ENCODE measurements around the gene TBC1D22B. TPM values are rescaled to one million over a fixed set of nuclear protein-coding genes. Genes with fewer than 3 reads are reported as not detected.

Gene TBC1D22B
- total RNA-seq, 5 donors from 2014 or later (not counting 1 experiment from before 2014, with no cell fraction given) = 9.5 to 12.6 (median 10.7) TPM

DNA sequence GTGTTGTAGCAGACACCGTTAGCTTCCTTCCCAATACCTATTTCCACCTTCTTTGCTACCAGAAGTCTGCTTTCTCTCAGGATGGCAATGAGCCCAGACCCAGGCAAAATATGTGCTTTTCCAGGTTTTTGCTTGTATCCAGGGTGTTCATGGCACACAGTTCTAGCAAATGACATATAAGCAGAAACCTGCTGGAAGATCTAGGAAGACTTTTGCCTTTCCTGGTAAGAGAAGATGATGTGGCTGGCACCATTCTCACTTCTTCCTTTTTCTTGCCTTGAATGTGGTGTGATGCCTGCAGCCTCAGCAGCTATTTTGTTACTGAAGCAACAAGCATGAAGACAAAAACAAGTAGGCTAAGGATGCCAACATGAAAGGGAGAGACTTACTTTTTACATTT lies 19.2 kb upstream of the TBC1D22B start:
- no peak for ATAC-seq (replicated peaks in 1 of 4)
- H3K4me1 Mint-ChIP-seq = peaks cover 10 to 12% (median 12%) of the 10 kb centered on the region in 3 donors
- no peak for DNase-seq
- no peaks in the 10 kb centered on the region for H3K36me3 Mint-ChIP-seq
- no CpG with 5 or more reads among the region's 1 CpG for WGBS (ENCODE audit: insufficient coverage)
- no peak overlapping the region for H3K27ac Mint-ChIP-seq
- Histone ChIP-seq H3K4me1 (ENCODE audit: control insufficient read depth in 1 of 2, extremely low read depth in 1 of 2, insufficient read depth in 2 of 2, low read length in 2 of 2) (peaks cover 0 to 9% of the 10 kb centered on the region in 2 experiments), H3K27me3 (replicated peaks in 1 of 2; ENCODE audit: control insufficient read depth in 2 of 2, extremely low read depth in 1 of 2, insufficient read depth in 2 of 2, low read length in 1 of 2) (no peaks in the 10 kb centered on the region), H3K36me3 (ENCODE audit: control insufficient read depth in 2 of 2, extremely low read depth in 1 of 2, insufficient read depth in 1 of 2, low read length in 1 of 2) (no peaks in the 10 kb centered on the region), H3K9me3 (no peaks in the 10 kb centered on the region), H3K4me3 (ENCODE audit: control insufficient read depth in 1 of 2, extremely low read depth in 1 of 2, low read length in 1 of 2) (no peak overlapping the region), H3K27ac (ENCODE audit: low read length) (no peak overlapping the region)
- ChIA-PET CTCF (no interaction called here), POLR2A (interaction anchor here in 1 of 2 donors (0.6 kb wide), 1 partner anchor 633 kb away, joined by 4 read pairs; no protein-coding TSS in a partner anchor)
- H3K9me3 Mint-ChIP-seq = no peaks in the 10 kb centered on the region
- H3K4me3 Mint-ChIP-seq = no peak overlapping the region
- H3K27me3 Mint-ChIP-seq = peaks cover 0 to under 1% of the 10 kb centered on the region in 2 donors

DNA sequence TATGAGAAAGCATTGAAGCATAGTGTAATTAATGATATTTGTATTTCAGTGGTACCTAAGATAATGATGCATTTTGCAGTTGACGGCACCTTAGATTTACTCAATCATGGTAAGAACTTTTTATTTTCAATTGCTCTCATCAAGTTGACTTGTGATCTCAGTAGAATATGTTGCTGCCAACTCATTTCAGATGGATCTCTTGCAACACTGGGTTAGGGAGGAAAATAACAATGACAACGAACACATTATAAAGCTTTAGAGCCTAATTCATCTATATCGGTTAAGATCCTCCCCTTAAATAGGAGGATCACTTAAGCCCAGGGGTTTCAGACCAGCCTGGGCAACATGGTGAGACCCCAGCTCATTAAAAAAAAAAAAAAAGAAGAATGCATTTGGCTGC lies 18.0 kb upstream of the TBC1D22B start:
- DNase-seq = no peak
- H3K27me3 Mint-ChIP-seq = peaks cover 0 to 2% of the 10 kb centered on the region in 2 donors
- H3K4me1 Mint-ChIP-seq = peaks cover 10 to 12% (median 12%) of the 10 kb centered on the region in 3 donors
- no peak overlapping the region for H3K4me3 ChIP-seq (ENCODE audit: control insufficient read depth in 1 of 2, extremely low read depth in 1 of 2, low read length in 1 of 2)
- no peaks in the 10 kb centered on the region for H3K36me3 Mint-ChIP-seq
- H3K9me3 ChIP-seq = no peaks in the 10 kb centered on the region
- no CpG with 5 or more reads among the region's 3 CpGs for WGBS (ENCODE audit: insufficient coverage)
- ChIA-PET CTCF (interaction anchor here in 1 of 2 donors (0.6 kb wide), 2 partner anchors 326 to 817 kb away, joined by 3 read pairs; no protein-coding TSS in a partner anchor), POLR2A (interaction anchor here in 1 of 2 donors (0.6 kb wide), 2 partner anchors 569 to 1301 kb away, joined by 4 to 6 read pairs; no protein-coding TSS in a partner anchor)
- peaks cover 0 to 9% of the 10 kb centered on the region in 2 experiments for H3K4me1 ChIP-seq (ENCODE audit: control insufficient read depth in 1 of 2, extremely low read depth in 1 of 2, insufficient read depth in 2 of 2, low read length in 2 of 2)
- no peak for ATAC-seq (replicated peaks in 1 of 4)
- no peak overlapping the region for H3K4me3 Mint-ChIP-seq
- no peaks in the 10 kb centered on the region for H3K9me3 Mint-ChIP-seq
- peak overlapping the region; percentile 53 to 75 for H3K27ac Mint-ChIP-seq
- H3K36me3 ChIP-seq (ENCODE audit: control insufficient read depth in 2 of 2, extremely low read depth in 1 of 2, insufficient read depth in 1 of 2, low read length in 1 of 2) = no peaks in the 10 kb centered on the region
- H3K27me3 ChIP-seq (replicated peaks in 1 of 2; ENCODE audit: control insufficient read depth in 2 of 2, extremely low read depth in 1 of 2, insufficient read depth in 2 of 2, low read length in 1 of 2) = no peaks in the 10 kb centered on the region
- no peak overlapping the region for H3K27ac ChIP-seq (ENCODE audit: low read length)

DNA sequence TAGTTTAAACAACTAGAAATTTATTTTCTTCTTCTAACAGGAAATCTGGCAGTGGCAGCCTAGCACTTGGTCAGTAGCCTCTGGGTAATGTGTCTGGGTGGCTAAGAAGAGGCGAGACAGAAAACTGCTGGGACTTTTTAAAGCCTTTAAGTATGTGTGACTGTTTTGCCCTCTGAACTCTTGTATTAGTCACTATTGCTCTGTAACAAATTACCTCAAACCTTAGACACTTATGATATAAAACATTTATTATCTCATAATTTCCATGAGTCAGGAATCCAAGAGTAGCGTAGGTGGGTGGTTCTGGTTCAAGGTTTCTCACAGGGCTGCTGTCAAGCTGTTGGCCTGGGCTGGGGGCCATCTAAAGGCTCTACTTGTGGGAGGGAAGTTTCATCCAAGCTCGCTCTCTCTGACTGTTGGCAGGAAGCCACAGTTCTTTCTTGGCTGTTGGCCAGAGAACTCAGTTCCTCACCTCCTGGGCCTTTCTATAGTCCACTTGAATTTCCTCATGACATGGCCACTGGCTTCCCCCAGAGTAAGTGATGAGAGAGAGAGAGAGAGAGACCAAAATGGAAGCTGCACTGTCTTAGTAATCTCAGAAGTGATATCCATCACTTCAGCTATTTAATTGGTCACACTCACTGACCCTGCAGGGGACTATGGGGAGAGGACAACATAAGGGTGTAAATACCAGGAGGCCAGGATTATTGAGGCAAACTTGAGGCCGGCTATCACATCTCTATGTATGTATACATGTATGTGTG lies 17.4 kb upstream of the TBC1D22B start:
- H3K36me3 Mint-ChIP-seq = no peaks in the 10 kb centered on the region
- DNase-seq (peak in 34 of 35 experiments; percentile 13 to 66 (median 40)), ATAC-seq (replicated peaks in 1 of 4) (peak; percentile 50 to 84 (median 69))
- no peak overlapping the region for H3K4me3 ChIP-seq (ENCODE audit: control insufficient read depth in 1 of 2, extremely low read depth in 1 of 2, low read length in 1 of 2)
- H3K4me1 Mint-ChIP-seq = peaks cover 10 to 12% (median 12%) of the 10 kb centered on the region in 3 donors
- H3K4me1 ChIP-seq (ENCODE audit: control insufficient read depth in 1 of 2, extremely low read depth in 1 of 2, insufficient read depth in 2 of 2, low read length in 2 of 2) = peaks cover 0 to 9% of the 10 kb centered on the region in 2 experiments
- ChIA-PET CTCF (interaction anchor here in 1 of 2 donors (0.6 kb wide), 2 partner anchors 325 to 817 kb away, joined by 3 read pairs; no protein-coding TSS in a partner anchor), POLR2A (interaction anchor here in 1 of 2 donors (0.6 kb wide), 2 partner anchors 570 to 1301 kb away, joined by 4 to 6 read pairs; no protein-coding TSS in a partner anchor)
- H3K9me3 ChIP-seq = no peaks in the 10 kb centered on the region
- peak overlapping the region; percentile 20 for H3K27ac ChIP-seq (ENCODE audit: low read length)
- no peaks in the 10 kb centered on the region for H3K9me3 Mint-ChIP-seq
- no peaks in the 10 kb centered on the region for H3K27me3 ChIP-seq (replicated peaks in 1 of 2; ENCODE audit: control insufficient read depth in 2 of 2, extremely low read depth in 1 of 2, insufficient read depth in 2 of 2, low read length in 1 of 2)
- no peak overlapping the region for H3K4me3 Mint-ChIP-seq
- H3K27ac Mint-ChIP-seq = peak overlapping the region; percentile 53 to 75
- H3K27me3 Mint-ChIP-seq = peaks cover 0 to 2% of the 10 kb centered on the region in 2 donors
- no CpG with 5 or more reads among the region's 4 CpGs for WGBS (ENCODE audit: insufficient coverage)
- H3K36me3 ChIP-seq (ENCODE audit: control insufficient read depth in 2 of 2, extremely low read depth in 1 of 2, insufficient read depth in 1 of 2, low read length in 1 of 2) = no peaks in the 10 kb centered on the region

DNA sequence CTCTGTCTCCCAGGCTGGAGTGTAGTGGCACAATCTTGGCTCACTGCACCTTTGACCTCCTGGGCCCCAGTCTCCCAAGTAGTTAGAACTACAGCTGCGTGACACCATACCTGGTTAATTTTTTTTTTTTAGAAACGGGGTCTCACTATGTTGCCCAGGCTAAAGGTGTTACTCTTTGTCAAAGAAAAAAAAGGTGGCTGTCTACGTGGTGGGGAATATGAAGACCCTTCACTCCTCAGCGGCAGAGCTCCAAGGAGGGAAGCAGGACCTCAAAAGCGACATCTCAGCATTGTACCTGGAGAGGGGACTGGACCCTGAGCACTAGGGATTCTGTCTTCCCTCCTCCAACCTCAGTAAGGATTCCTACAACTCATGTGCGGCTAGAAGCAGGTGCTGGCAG lies 16.4 kb upstream of the TBC1D22B start:
- H3K36me3 Mint-ChIP-seq = no peaks in the 10 kb centered on the region
- ChIA-PET POLR2A (interaction anchor here in 1 of 2 donors (0.7 kb wide), 1 partner anchor 1486 kb away, joined by 3 read pairs; no protein-coding TSS in a partner anchor), CTCF (no interaction called here)
- ATAC-seq (replicated peaks in 1 of 4) = no peak
- Histone ChIP-seq H3K27ac (ENCODE audit: low read length) (no peak overlapping the region), H3K4me1 (ENCODE audit: control insufficient read depth in 1 of 2, extremely low read depth in 1 of 2, insufficient read depth in 2 of 2, low read length in 2 of 2) (peaks cover 0 to 9% of the 10 kb centered on the region in 2 experiments), H3K27me3 (replicated peaks in 1 of 2; ENCODE audit: control insufficient read depth in 2 of 2, extremely low read depth in 1 of 2, insufficient read depth in 2 of 2, low read length in 1 of 2) (no peaks in the 10 kb centered on the region), H3K36me3 (ENCODE audit: control insufficient read depth in 2 of 2, extremely low read depth in 1 of 2, insufficient read depth in 1 of 2, low read length in 1 of 2) (no peaks in the 10 kb centered on the region), H3K9me3 (no peaks in the 10 kb centered on the region), H3K4me3 (ENCODE audit: control insufficient read depth in 1 of 2, extremely low read depth in 1 of 2, low read length in 1 of 2) (no peak overlapping the region)
- 87% methylated on average over 4 of the region's 6 CpGs for WGBS (ENCODE audit: insufficient coverage)
- H3K4me3 Mint-ChIP-seq = no peak overlapping the region
- peaks cover 10 to 12% (median 12%) of the 10 kb centered on the region in 3 donors for H3K4me1 Mint-ChIP-seq
- DNase-seq = no peak
- H3K27ac Mint-ChIP-seq = no peak overlapping the region
- H3K27me3 Mint-ChIP-seq = peaks cover 0 to 4% of the 10 kb centered on the region in 2 donors
- no peaks in the 10 kb centered on the region for H3K9me3 Mint-ChIP-seq

DNA sequence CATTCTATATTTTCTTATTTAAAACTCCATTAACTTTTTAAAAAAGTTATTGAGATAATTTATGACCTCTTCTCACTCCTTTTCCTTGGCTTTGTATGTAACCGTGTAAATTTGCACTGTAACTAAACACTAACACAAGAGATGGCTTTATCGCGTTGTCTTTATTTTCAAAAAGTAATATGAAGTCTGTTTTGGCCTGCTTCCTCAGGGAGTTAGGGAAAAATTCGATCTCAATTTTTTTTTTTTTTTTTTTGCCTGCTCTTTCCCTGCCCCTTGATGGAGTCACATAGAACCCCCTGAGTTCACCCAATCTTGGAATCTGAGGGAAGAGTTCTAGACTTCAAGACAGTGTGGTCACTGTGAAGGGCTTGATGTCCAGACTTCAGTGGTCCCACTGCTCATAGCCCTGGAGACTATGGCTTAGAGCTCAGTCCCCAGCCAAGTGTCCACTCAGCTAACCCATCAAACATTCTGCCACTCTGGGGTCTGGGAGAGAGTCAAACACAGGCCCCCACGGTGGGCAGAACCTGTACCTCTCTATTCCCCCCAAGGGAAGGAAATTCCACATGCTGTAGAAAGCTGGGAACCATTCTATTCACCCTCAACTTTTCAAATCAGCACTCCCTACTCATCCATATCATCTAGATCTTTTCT lies 15.7 kb upstream of the TBC1D22B start:
- ChIA-PET CTCF (no interaction called here), POLR2A (interaction anchor here in 1 of 2 donors (0.5 to 0.7 kb wide), 2 partner anchors 60 to 1487 kb away, joined by 3 to 5 read pairs; no protein-coding TSS in a partner anchor)
- Mint-ChIP-seq H3K4me1 (peaks cover 10 to 12% (median 12%) of the 10 kb centered on the region in 3 donors), H3K36me3 (no peaks in the 10 kb centered on the region), H3K4me3 (no peak overlapping the region), H3K27ac (no peak overlapping the region), H3K27me3 (peaks cover 0 to 8% of the 10 kb centered on the region in 2 donors), H3K9me3 (no peaks in the 10 kb centered on the region)
- H3K36me3 ChIP-seq (ENCODE audit: control insufficient read depth in 2 of 2, extremely low read depth in 1 of 2, insufficient read depth in 1 of 2, low read length in 1 of 2) = no peaks in the 10 kb centered on the region
- H3K4me3 ChIP-seq (ENCODE audit: control insufficient read depth in 1 of 2, extremely low read depth in 1 of 2, low read length in 1 of 2) = no peak overlapping the region
- H3K9me3 ChIP-seq = no peaks in the 10 kb centered on the region
- H3K4me1 ChIP-seq (ENCODE audit: control insufficient read depth in 1 of 2, extremely low read depth in 1 of 2, insufficient read depth in 2 of 2, low read length in 2 of 2) = peaks cover 0 to 9% of the 10 kb centered on the region in 2 experiments
- no peak overlapping the region for H3K27ac ChIP-seq (ENCODE audit: low read length)
- no peak for ATAC-seq (replicated peaks in 1 of 4)
- WGBS (ENCODE audit: insufficient coverage) = no CpG with 5 or more reads among the region's 5 CpGs
- no peaks in the 10 kb centered on the region for H3K27me3 ChIP-seq (replicated peaks in 1 of 2; ENCODE audit: control insufficient read depth in 2 of 2, extremely low read depth in 1 of 2, insufficient read depth in 2 of 2, low read length in 1 of 2)
- no peak for DNase-seq

DNA sequence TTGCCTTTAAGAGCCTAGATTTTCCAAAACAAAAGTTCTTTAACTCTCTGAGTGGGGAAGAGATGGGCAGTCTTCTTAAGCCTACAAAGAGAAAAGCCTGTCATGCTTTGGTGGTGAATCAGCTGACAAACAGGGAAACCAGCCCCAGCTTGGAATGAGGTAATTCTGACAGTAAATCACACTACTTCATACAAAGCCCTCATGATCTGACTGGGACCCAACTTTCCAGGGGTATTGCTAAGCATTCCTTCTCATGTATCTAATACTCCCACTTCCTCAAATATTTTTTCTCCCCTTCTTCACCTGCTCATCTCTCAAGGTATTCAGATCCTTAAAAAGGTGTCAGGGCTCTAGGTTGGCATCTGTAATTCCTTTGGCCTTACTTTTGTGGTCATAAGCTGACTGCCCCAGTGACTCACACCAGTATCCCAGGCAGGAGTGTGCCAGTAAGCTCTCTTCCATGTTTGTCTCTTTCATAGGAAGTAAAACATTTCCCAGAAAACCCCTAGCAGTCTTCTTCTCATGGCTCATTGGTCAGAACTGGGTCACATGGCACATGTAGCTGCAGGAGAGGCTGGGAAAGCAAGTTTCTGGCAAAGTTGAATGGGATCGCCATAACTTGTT lies 15.0 kb upstream of the TBC1D22B start:
- POLR2A ChIA-PET = interaction anchor here (0.5 to 0.6 kb wide), 2 partner anchors 61 to 216 kb away, joined by 3 to 5 read pairs; no protein-coding TSS in a partner anchor

More for the DNA sequence above, 15.0 kb upstream of the TBC1D22B start:
- peaks cover 0 to 8% of the 10 kb centered on the region in 2 donors for H3K27me3 Mint-ChIP-seq
- H3K4me3 Mint-ChIP-seq = no peak overlapping the region
- H3K9me3 Mint-ChIP-seq = no peaks in the 10 kb centered on the region
- H3K36me3 Mint-ChIP-seq = no peaks in the 10 kb centered on the region
- DNase-seq = no peak
- H3K27ac Mint-ChIP-seq = no peak overlapping the region
- H3K4me1 ChIP-seq (ENCODE audit: control insufficient read depth in 1 of 2, extremely low read depth in 1 of 2, insufficient read depth in 2 of 2, low read length in 2 of 2) = peaks cover 0 to 9% of the 10 kb centered on the region in 2 experiments
- H3K4me3 ChIP-seq (ENCODE audit: control insufficient read depth in 1 of 2, extremely low read depth in 1 of 2, low read length in 1 of 2) = no peak overlapping the region
- no CpG with 5 or more reads among the region's 1 CpG for WGBS (ENCODE audit: insufficient coverage)
- no peak overlapping the region for H3K27ac ChIP-seq (ENCODE audit: low read length)
- CTCF ChIA-PET = no interaction called here
- no peaks in the 10 kb centered on the region for H3K36me3 ChIP-seq (ENCODE audit: control insufficient read depth in 2 of 2, extremely low read depth in 1 of 2, insufficient read depth in 1 of 2, low read length in 1 of 2)
- no peaks in the 10 kb centered on the region for H3K9me3 ChIP-seq
- no peaks in the 10 kb centered on the region for H3K27me3 ChIP-seq (replicated peaks in 1 of 2; ENCODE audit: control insufficient read depth in 2 of 2, extremely low read depth in 1 of 2, insufficient read depth in 2 of 2, low read length in 1 of 2)
- ATAC-seq (replicated peaks in 1 of 4) = no peak
- peaks cover 10 to 12% (median 12%) of the 10 kb centered on the region in 3 donors for H3K4me1 Mint-ChIP-seq

All from T-cell (primary cell).